Left lung (tissue), 10 donors: ENCODE results near the gene CACNA1H. TPM values are rescaled to one million over a fixed set of nuclear protein-coding genes. Genes with fewer than 3 reads are reported as not detected.

Experiments used
- ATAC-seq: fragments of 200-7000 bp; cut with Tn5 transposase; one replicate; pipeline ENCODE4 v1.9.1; 2020; ENCODE audit warnings: moderate library complexity
- DNase-seq, 4 donors: peaks; one replicate each; pipeline ENCODE4 v3.0.0-alpha.2; 2013 to 2020
- H3K27ac ChIP-seq, 2 donors: fragments of 200-600 bp; sonication (generic) in 1 of 2; one replicate each; pipeline versions ENCODE4 v1.5.0 to v1.8.0; 2020 to 2021
- H3K27me3 ChIP-seq, 2 donors: fragments of 200-600 bp; sonication (generic) in 1 of 2; one replicate each; pipeline versions ENCODE4 v1.5.0 to v1.8.0; 2020 to 2021
- H3K36me3 ChIP-seq, 2 donors: fragments of 200-600 bp; sonication (generic) in 1 of 2; one replicate each; pipeline versions ENCODE4 v1.5.0 to v1.8.0; 2020 to 2021
- H3K4me1 ChIP-seq, 2 donors: fragments of 200-600 bp; one replicate each; pipeline ENCODE4 v1.8.0; 2021
- H3K4me3 ChIP-seq, 2 donors: fragments of 200-600 bp; sonication (generic) in 1 of 2; one replicate each; pipeline versions ENCODE4 v1.5.0 to v1.8.0; 2020 to 2021; ENCODE audit warnings: mild to moderate bottlenecking in 1 of 2
- H3K9me3 ChIP-seq, 2 donors: fragments of 200-600 bp; sonication (generic) in 1 of 2; one replicate each; pipeline versions ENCODE4 v1.5.0 to v1.8.0; 2020 to 2021
- CTCF ChIP-seq, 2 donors: fragments of 200-600 bp; sonication (generic) in 1 of 2; IDR thresholded peaks; one replicate each; pipeline versions ENCODE4 v1.5.0 to v1.8.0; 2021; ENCODE audit warnings: antibody characterized with exemption in 2 of 2
- intact Hi-C, 2 donors: fragments of 100-400 bp; cut with DNase I; formaldehyde crosslinking; loops; one replicate each; pipeline versions ENCODE4 v1.11.2 to v1.14.2; 2022
- polyA plus RNA-seq, 6 donors: library from polyadenylated mRNA; unstranded; fragments of 120-200 nt; gene quantifications; one replicate each; pipeline ENCODE4 v1.2.1, GENCODE V29; 2013; ENCODE audit not compliant: insufficient read length in 6 of 6
- total RNA-seq, 2 donors: library from RNA; stranded (reverse); fragmentation: NEBNext Ultra II Directional; extraction: Animal tissue kit (Norgen Biotek cat#: 25700); gene quantifications; one replicate each; pipeline ENCODE4 v1.2.1, GENCODE V29; 2021
- donor health status: DM: no; HTN: yes; CAD: no.
- donor health status: DM: no; HTN: no; CAD: no.

The CACNA1H gene
- total and polyA plus RNA-seq, 8 donors, result 3.4 to 14.0 (median 7.1) TPM

DNA sequence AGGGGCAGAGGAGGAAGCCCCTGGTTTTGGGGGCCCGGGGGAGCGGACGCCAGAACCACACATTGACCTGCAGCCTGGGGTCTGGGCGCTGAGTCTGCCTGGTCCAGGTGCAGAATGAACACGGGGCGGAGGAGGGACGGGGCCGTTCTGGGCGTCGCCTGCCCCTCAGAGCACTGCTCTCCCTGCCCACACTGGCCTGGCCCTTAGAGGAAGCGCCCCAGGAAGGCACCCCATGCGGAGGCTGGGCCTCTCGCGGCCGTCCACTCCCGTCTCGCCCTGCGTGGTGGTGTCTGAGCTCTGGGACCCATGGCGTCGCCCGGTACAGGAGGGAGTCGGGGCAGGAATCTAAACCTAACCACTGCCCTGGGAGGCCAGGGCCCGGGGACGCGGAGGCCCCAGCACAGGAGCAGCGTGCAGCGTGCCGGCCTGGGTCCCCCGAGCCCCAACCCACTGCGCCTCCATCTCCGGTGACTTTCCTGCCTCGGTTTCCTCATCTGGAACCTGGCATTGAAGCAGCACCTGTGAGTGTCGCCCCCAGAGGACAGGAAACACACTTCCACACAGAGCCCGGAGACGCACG lies 107.3 kb downstream of the CACNA1H start:
- DNase-seq, result no peak

GRCh38 chr16:1261131-1261892 lies 108.4 kb downstream of the CACNA1H start:
- Histone ChIP-seq H3K27me3 (peaks cover 27 to 72% of the 10 kb centered on the region in 2 donors), H3K4me3 (no peak overlapping the region), H3K4me1 (no peaks in the 10 kb centered on the region), H3K36me3 (no peaks in the 10 kb centered on the region), H3K9me3 (no peaks in the 10 kb centered on the region), H3K27ac (no peak overlapping the region)
- intact Hi-C loops, result no loop called here
- ATAC-seq (no peak), DNase-seq (no peak)
- no peak for TF ChIP-seq CTCF (IDR thresholded peaks at IDR 0.05)

More for the DNA sequence above, 107.3 kb downstream of the CACNA1H start:
- no peak for TF ChIP-seq CTCF (IDR thresholded peaks at IDR 0.05)
- H3K4me1 ChIP-seq, result no peaks in the 10 kb centered on the region
- ATAC-seq, result no peak
- H3K9me3 ChIP-seq, result no peaks in the 10 kb centered on the region
- H3K27ac ChIP-seq, result no peak overlapping the region
- H3K4me3 ChIP-seq, result no peak overlapping the region
- no peaks in the 10 kb centered on the region for H3K36me3 ChIP-seq
- peaks cover 27 to 83% of the 10 kb centered on the region in 2 donors for H3K27me3 ChIP-seq
- intact Hi-C loops, result no loop called here

- Histone ChIP-seq H3K4me3 (no peak overlapping the region), H3K27ac (no peak overlapping the region), H3K36me3 (no peaks in the 10 kb centered on the region), H3K27me3 (peaks cover 27 to 64% of the 10 kb centered on the region in 2 donors), H3K4me1 (no peaks in the 10 kb centered on the region), H3K9me3 (no peaks in the 10 kb centered on the region)
- intact Hi-C loops, result no loop called here
- no peak for TF ChIP-seq CTCF (IDR thresholded peaks at IDR 0.05)
- no peak for ATAC-seq
- DNase-seq, result no peak
Measured at GRCh38 chr16:1262210-1262845, 109.4 kb downstream of the CACNA1H start.

GRCh38 chr16:1262846-1263221 lies 109.9 kb downstream of the CACNA1H start:
- DNase-seq (no peak), ATAC-seq (no peak)
- Histone ChIP-seq H3K36me3 (no peaks in the 10 kb centered on the region), H3K9me3 (no peaks in the 10 kb centered on the region), H3K27ac (no peak overlapping the region), H3K27me3 (peaks cover 27 to 59% of the 10 kb centered on the region in 2 donors), H3K4me1 (no peaks in the 10 kb centered on the region), H3K4me3 (no peak overlapping the region)
- TF ChIP-seq CTCF (IDR thresholded peaks at IDR 0.05), result no peak
- intact Hi-C loops, result no loop called here
